ENCODE data around the gene DOK7. TPM values are rescaled to one million over a fixed set of nuclear protein-coding genes. Genes with fewer than 3 reads are reported as not detected.

Gene DOK7
- total RNA-seq, 1 donor from 2014 or later, result 4.8 TPM

DNA sequence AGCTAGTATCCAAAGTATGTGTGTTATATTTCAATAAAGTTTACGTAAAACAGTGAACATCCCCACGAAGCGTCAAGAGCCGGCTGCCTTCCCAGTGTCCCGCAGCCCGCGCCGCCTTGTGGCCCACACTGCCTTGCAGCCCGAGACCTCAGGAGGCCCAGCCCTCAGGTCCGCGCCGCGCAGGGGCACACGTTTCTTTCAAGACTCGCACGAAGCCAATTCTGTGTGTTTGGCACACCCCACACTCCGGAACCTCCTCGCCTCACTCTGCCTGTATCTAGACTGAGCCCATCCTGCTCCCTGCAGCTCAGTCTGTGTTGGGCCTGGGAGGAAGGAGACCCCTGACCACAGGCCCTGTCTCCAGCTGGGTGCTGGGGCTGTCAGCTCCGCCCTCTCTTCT lies 63.4 kb downstream of the DOK7 start:
- Mint-ChIP-seq H3K27me3 (ENCODE audit: low read depth) (no peaks in the 10 kb centered on the region), H3K4me1 (peaks cover 15% of the 10 kb centered on the region), H3K4me3 (no peak overlapping the region), H3K27ac (no peak overlapping the region), H3K9me3 (no peaks in the 10 kb centered on the region), H3K36me3 (peaks cover 3% of the 10 kb centered on the region)
- DNase-seq (ENCODE audit: low spot score in 2 of 2, unreplicated experiment in 2 of 2), result no peak
- TF ChIP-seq, protein P1, sequence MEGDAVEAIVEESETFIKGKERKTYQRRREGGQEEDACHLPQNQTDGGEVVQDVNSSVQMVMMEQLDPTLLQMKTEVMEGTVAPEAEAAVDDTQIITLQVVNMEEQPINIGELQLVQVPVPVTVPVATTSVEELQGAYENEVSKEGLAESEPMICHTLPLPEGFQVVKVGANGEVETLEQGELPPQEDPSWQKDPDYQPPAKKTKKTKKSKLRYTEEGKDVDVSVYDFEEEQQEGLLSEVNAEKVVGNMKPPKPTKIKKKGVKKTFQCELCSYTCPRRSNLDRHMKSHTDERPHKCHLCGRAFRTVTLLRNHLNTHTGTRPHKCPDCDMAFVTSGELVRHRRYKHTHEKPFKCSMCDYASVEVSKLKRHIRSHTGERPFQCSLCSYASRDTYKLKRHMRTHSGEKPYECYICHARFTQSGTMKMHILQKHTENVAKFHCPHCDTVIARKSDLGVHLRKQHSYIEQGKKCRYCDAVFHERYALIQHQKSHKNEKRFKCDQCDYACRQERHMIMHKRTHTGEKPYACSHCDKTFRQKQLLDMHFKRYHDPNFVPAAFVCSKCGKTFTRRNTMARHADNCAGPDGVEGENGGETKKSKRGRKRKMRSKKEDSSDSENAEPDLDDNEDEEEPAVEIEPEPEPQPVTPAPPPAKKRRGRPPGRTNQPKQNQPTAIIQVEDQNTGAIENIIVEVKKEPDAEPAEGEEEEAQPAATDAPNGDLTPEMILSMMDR (IDR thresholded peaks at IDR 0.05; ENCODE audit: unreplicated experiment), result no peak

DNA sequence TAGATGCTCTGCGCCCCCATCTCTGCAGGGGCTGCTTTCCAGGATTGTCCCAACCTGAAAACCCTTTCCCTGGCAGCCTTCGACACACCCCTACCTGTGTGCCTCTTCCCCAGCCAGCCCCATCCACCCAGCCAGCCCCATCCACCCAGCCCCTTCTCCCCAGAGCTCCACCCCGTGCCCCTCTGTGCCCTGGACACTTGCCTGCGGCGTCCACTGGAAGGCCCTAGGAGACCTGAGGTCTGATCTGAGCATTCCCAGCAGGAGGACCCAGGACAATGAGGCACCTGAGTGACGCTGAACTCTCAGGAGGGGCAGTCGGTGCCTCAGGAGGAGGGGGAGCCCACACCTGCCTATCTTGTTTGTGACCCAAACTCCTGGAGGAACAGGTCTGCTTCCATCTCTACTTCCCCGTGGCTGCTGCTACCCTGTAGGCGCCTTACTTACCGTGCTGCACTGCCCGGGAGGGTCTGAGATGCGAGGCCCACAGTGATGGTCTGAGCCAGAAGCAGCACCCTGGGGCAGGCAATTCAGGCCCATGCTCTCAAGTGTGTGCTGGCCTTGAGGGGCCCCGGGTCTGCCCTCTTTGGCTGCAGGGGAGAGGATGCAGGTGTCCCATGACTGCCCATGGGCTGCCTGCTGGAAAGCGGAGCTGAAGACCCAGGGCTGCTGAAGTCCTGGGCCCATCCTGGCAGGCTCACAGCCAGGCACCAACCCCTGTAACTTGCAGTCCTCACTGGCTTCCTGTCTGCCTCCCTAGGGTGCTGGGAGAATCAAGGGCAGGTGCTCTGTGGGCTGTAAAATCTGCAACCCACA lies 64.2 kb downstream of the DOK7 start:
- no peak overlapping the region for H3K4me3 Mint-ChIP-seq
- peaks cover 20% of the 10 kb centered on the region for H3K4me1 Mint-ChIP-seq
- DNase-seq (ENCODE audit: low spot score in 2 of 2, unreplicated experiment in 2 of 2), result no peak
- H3K36me3 Mint-ChIP-seq, result peaks cover 3% of the 10 kb centered on the region
- no peaks in the 10 kb centered on the region for H3K9me3 Mint-ChIP-seq
- H3K27me3 Mint-ChIP-seq (ENCODE audit: low read depth), result no peaks in the 10 kb centered on the region
- no peak overlapping the region for H3K27ac Mint-ChIP-seq
- TF ChIP-seq, protein P1 (IDR thresholded peaks at IDR 0.05; ENCODE audit: unreplicated experiment), result no peak

DNA sequence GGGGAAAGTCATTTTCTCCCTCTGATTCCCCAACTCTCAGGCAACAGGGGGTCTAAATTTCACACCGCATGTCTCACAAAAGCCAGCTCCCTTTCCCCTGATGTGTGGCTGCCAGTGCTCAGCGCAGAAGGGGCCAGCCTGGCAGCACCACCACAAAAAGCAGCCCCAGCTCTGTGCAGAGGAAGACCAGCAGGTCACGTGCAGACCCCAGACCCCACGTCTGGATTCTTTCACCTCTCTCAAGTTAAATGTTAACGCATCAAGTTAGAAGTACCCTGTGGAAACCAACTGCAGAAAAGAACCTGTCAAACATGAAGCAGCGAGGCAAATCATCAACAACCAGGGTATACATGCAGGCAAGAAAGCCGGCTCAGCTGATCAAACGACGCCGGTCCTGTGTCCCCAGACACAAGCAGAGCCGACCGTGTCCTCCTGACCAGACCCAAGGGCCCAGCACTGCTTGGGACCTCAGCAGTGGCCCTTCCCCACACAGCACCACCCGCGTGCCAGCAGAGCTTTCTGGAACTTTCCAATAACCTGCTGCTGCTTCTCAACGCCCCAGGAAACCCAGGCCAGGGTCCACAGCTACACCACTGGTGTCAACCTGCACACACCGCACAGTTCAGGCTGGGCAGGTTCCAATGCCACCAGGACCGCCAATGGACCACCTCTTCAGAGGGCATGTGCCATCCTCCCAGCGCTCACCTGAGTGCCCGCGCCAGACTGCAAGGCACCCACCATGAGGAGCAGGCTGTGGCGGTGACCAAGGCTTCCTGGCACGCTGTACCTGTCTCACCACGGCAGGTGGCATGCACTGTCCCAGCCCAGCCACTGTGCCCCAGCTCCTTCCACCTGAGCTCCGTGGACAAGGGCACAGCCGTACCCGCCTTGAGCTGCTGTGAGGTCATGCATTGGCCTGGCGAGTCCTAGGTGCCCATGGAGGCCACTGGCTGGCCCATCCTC lies 65.1 kb downstream of the DOK7 start:
- no peak for DNase-seq (ENCODE audit: low spot score in 2 of 2, unreplicated experiment in 2 of 2)
- no peaks in the 10 kb centered on the region for H3K9me3 Mint-ChIP-seq
- H3K27ac Mint-ChIP-seq, result no peak overlapping the region
- peaks cover 3% of the 10 kb centered on the region for H3K36me3 Mint-ChIP-seq
- peaks cover 3% of the 10 kb centered on the region for H3K27me3 Mint-ChIP-seq (ENCODE audit: low read depth)
- no peak overlapping the region for H3K4me3 Mint-ChIP-seq
- H3K4me1 Mint-ChIP-seq, result peaks cover 20% of the 10 kb centered on the region
- TF ChIP-seq, protein P1 (IDR thresholded peaks at IDR 0.05; ENCODE audit: unreplicated experiment), result no peak

GRCh38 chr4:3529363-3529762 lies 66.3 kb downstream of the DOK7 start:
- Mint-ChIP-seq H3K27ac (no peak overlapping the region), H3K4me3 (no peak overlapping the region), H3K4me1 (peaks cover 20% of the 10 kb centered on the region), H3K9me3 (no peaks in the 10 kb centered on the region), H3K36me3 (peaks cover 3% of the 10 kb centered on the region), H3K27me3 (ENCODE audit: low read depth) (peaks cover 13% of the 10 kb centered on the region)
- DNase-seq (ENCODE audit: low spot score in 2 of 2, unreplicated experiment in 2 of 2), result no peak
- TF ChIP-seq, protein P1 (IDR thresholded peaks at IDR 0.05; ENCODE audit: unreplicated experiment), result no peak

- Mint-ChIP-seq H3K27me3 (ENCODE audit: low read depth) (peaks cover 17% of the 10 kb centered on the region), H3K9me3 (peaks cover under 1% of the 10 kb centered on the region), H3K4me3 (peak overlapping the region; percentile 100), H3K4me1 (peaks cover 20% of the 10 kb centered on the region), H3K27ac (no peak overlapping the region), H3K36me3 (peaks cover 3% of the 10 kb centered on the region)
- no peak for DNase-seq (ENCODE audit: low spot score in 2 of 2, unreplicated experiment in 2 of 2)
- TF ChIP-seq, protein P1 (IDR thresholded peaks at IDR 0.05; ENCODE audit: unreplicated experiment), result no peak
These were observed 66.9 kb downstream of the DOK7 start for GRCh38 chr4:3530051-3530450.

Data from mesothelial cell of epicardium (in vitro differentiated cells).